ENCODE data around the gene TMTC1.
"Not testable (repeated sequence)": the region's sequence is repeated elsewhere in the genome, so short reads cannot be mapped to it uniquely, and the experiment has no call there.

- not testable (repeated sequence) for TF ChIP-seq ZNF274 (IDR thresholded peaks at IDR 0.05; ENCODE audit: low read depth, low read length); YY1 (IDR thresholded peaks at IDR 0.05; ENCODE audit: insufficient read depth, insufficient read length)
Observed at GRCh38 chr12:29555451-29555850, 228.3 kb downstream of the TMTC1 start.
